NCI-H526 treated with DMSO at 0.1 percent for 48 hours (cell line): ENCODE data around the gene DLG2.

Source experiments
- DNase-seq: peaks from one replicate; lab custom pipeline; 2025; lab: John Stamatoyannopoulos, UW

The DLG2 gene

DNA sequence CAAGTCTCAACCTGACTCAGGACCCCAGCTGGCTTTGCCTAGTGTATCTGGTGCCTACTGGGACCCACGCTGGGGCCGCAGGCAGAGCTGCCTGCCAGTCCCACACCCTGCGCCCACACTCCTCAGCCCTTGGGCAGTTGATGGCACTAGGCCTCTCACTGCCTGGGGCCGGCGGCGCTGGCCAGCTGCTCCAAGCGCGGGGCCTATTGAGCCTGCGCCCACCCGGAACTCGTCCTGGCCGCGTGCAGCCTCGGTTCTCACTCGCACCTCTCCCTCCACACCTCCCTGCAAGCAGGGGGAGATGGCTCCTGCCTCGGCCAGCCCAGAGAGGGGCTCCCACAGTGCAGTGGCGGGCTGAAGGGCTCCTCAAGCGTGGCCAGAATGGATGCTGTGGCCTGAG, 1432.4 kb downstream of the DLG2 start:
- DNase-seq, result no peak

- DNase-seq, result no peak
Observed at GRCh38 chr11:84193706-84194105, 1433.4 kb downstream of the DLG2 start.

DNA sequence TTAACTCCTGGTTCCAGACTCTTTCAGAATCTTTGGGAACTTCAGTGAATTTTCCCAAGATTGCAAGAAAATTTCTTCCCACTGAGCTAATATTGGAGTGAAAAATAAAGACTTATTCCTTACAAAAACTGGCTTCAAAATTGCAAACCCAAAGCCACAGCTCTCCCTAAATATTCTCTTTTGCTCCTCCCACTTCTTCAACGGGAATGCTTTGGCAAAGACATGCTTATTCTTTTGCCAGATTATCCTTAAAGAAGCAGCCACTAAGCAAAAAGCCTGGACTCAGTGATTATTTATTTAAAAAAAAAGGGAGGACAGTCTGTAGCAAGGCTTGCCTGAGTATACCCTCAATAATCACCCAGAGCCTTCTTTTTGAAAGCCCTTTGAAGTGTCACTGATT, 1438.6 kb downstream of the DLG2 start:
- DNase-seq, result no peak

DNA sequence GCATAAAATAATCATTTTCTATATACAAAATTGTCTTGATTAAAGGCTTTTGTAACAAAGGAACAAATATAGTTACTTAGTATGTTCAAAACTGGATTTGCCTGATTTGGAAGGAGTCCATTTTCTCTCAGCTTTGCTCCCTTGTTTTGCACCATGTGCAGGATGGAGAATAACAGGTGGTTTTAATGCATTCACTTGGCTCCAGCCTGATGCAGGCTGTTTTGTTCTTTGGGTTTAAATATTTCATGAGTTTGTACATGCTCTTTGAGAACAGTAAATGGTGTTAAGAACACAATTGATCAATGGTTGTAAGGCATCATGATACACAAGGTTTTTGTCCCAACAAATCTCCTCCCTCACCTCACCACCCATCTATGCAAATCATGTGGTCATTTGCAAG, 1454.1 kb downstream of the DLG2 start:
- peak; percentile 34 for DNase-seq

DNA sequence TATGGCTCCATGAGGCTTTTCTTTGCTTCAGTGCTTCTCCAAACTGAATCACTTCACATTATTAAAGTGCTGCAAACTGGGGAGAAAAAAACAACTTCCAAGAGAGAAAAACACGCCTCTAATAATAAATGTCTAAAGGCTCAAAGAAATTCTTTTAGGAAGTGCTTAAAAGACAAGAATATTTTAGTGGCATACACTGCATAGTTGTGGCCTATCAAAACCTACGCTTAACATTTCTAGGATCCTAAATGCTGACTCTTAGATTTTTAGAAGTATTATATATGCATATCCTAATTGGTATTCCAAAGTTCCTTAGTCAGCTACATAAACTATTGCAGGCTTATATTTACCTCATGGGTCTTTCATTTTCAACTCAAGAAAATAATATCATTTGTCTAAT, 1462.0 kb downstream of the DLG2 start:
- no peak for DNase-seq

GRCh38 chr11:84164728-84165127, 1462.4 kb downstream of the DLG2 start:
- no peak for DNase-seq

DNA sequence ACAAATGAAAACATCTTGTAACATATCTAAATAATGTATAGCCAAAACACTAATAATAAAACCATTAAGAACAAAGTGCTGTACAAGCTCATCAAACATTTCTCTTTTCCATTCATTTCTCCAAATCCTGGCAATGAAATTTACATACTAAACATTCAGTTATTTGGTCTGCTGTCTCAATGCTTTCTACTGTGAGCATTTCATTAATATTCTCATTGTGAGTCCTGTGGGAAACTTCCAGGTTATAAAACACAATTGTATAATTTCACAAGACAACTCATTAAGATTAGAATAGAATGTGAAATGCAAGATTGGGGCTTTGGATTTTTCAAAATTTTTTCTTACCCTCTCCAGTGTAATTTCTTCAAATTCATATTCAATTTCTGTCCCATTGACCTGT, 1464.0 kb downstream of the DLG2 start:
- no peak for DNase-seq

GRCh38 chr11:84157639-84158038, 1469.5 kb downstream of the DLG2 start:
- no peak for DNase-seq

- no peak for DNase-seq
Observed at GRCh38 chr11:84146826-84147225, 1480.3 kb downstream of the DLG2 start.

- no peak for DNase-seq
Observed at GRCh38 chr11:84145616-84146185, 1481.4 kb downstream of the DLG2 start.

DNA sequence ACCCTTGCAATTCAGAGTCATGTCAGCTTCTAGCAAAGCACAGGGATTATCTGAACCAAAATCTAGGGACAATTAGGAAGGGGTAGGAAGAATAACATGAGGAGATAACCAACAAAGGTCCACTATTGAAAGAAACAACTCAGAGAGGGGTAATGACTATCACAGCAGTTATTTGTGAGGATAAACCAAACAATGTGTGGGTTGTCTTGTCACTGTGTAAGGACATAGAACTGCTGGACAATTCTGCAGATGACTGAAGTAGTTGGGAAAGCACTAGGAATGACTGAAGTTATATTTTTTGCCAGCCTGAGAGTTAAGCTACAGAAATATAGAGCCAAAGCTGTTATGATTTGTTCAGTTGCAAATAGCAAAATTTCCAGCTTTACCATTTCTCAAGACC, 1482.6 kb downstream of the DLG2 start:
- no peak for DNase-seq

- no peak for DNase-seq
Observed at GRCh38 chr11:84142411-84142810, 1484.7 kb downstream of the DLG2 start.

GRCh38 chr11:84140386-84141169, 1486.6 kb downstream of the DLG2 start:
- DNase-seq, result no peak

GRCh38 chr11:84137960-84138359, 1489.2 kb downstream of the DLG2 start:
- no peak for DNase-seq

- no peak for DNase-seq
Observed at GRCh38 chr11:84137505-84137904, 1489.6 kb downstream of the DLG2 start.

DNA sequence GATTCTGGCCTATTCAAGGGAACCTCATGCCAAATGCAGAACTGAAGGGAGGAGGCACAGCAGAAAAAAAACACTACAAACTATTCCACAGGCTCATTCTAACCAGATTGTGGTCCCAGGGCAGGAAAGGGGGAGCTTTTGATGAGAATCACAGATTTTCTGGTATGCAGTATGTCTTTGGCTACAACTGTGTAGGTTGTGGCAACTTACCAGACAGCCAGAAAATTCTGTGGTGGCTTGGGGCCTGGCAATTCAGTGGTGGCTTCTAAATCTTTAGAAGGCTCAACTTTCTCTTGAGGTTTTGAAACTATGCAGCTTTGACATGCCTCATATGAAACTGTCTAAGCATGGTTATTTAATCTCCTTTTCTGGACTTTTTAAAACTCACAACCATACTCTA, 1490.2 kb downstream of the DLG2 start:
- DNase-seq, result no peak

DNA sequence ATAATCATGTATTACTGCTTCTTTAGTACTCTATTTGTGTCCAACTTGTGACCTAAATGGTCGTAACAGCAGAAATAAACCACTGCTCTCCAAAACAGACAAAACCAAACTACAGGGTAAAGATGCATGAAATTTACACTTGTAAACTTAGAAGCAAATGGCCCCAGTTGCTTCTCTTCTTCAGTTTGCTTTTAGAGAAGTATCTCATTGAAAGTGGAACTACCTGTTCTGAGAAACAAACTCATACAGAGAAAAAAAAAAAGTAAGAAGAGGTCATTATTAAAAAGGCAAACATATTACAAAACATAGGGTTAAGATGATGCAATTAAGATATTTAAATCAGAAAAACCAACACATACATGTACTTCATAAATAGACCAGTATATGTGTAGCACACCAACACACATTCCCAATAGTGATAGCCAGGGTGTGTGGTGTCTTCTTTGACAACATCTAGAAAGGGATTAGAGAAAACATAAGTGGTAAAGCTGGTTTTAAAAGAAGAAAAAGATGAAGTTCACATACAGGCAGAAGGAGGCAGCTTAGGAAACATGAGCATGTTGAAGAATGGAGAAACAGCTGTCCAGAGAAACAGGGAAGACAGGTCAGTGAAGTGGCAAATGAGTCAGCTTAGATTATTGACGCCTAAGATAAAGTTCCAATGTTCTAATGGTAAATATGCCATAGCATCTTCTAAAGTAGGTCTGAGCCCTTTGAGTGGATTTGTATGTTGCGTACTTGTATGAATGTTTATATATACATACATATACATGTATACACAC, 1496.3 kb downstream of the DLG2 start:
- DNase-seq, result no peak

- DNase-seq, result no peak
Observed at GRCh38 chr11:84129961-84130576, 1497.1 kb downstream of the DLG2 start.

DNA sequence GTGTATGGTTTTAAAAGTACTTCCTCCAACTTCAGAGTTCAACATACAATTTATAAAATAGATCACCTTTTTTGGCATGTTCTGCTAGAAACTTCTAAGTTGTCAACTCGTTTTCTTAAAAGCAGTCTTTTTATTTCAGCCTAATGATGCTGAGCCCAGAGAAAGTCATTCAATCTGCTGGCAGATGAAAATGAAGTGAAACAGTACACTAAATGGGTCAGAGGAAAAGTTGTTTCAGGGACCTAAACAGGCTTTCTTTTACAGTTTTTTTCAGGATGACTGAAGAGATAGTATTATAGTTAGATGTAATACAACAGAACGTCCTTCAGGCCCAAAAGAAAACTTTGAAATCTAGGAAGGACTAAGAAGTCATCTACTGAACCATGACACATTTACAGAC, 1498.3 kb downstream of the DLG2 start:
- no peak for DNase-seq

DNA sequence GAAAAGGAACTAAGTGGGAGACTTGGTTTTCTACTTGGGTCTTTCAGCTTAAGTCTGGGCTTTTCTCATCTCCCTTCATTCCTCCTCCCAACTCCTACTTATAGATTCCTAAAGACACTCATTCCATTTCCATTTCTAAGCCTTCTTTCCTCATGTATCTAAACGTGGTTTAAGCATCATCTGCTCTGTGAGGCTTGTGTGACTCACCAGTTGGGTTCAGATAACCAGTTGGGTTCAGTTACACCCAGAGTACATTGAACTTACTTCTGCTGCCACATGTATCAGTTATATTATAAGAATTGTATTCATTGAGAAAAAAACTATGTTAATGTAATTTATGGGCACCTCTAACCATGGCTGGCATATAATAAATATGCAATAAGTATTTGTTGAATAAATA, 1509.8 kb downstream of the DLG2 start:
- DNase-seq, result no peak

DNA sequence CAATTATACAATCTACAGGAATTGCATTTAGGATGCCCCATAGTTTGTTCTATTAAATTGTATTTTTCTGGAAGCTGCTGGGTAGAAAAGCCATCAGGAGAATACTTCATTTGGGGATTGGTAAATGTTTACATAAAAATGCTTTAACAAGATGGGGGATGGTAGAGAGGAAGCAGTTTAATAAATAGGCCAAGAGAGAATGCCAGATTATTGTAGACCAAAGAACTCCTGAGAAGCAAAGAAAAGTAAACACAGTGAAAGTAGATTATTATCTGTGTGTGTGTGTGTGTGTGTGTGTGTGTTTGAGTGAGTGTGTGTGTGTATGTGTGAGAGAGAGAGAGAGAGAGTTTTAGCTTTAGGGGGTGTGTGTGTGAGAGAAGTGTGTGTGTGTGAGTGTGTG, 1520.6 kb downstream of the DLG2 start:
- DNase-seq, result no peak

- no peak for DNase-seq
Observed at GRCh38 chr11:84105148-84105547, 1522.0 kb downstream of the DLG2 start.

GRCh38 chr11:84103096-84103495, 1524.0 kb downstream of the DLG2 start:
- no peak for DNase-seq
